Fibroblast of mammary gland (primary cell): ENCODE data around the gene ANKRD9.

Experiments used
- DNase-seq: peaks from one replicate; pipeline ENCODE4 v3.0.0-alpha.2; 2010; ENCODE audit warnings: low read depth
- H3K4me3 ChIP-seq: 2 replicates; pipeline ENCODE4 v1.5.1; 2011; ENCODE audit warnings: low read depth, mild to moderate bottlenecking, low read length, moderate library complexity; ENCODE audit not compliant: control insufficient read depth
- TF ChIP-seq, protein P1 (sequence below): conservative IDR thresholded peaks from 2 replicates; pipeline ENCODE4 v1.5.1; 2011; ENCODE audit warnings: low read depth, low read length, inconsistent platforms; ENCODE audit not compliant: control insufficient read depth, insufficient read depth

The ANKRD9 gene

DNA sequence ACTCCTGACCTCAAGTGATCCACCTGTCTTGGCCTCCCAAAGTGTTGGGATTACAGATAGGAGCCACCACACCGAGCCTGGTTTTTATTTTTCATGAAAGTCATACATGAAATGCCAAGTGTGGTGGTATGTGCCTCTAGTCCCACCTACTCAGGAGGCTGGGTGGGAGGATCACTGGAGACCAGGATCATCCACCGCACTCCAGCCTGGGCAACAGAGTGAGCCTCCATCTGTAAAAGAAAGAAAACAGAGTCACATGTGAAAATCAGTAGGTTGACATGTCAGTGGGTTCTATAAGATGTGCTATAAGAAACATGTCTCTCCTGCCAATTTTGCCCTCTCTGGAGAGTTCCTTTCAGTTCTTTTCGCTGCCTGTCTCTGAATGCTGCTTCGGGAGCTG is 28.2 kb downstream of the ANKRD9 start:
- TF ChIP-seq, protein P1, sequence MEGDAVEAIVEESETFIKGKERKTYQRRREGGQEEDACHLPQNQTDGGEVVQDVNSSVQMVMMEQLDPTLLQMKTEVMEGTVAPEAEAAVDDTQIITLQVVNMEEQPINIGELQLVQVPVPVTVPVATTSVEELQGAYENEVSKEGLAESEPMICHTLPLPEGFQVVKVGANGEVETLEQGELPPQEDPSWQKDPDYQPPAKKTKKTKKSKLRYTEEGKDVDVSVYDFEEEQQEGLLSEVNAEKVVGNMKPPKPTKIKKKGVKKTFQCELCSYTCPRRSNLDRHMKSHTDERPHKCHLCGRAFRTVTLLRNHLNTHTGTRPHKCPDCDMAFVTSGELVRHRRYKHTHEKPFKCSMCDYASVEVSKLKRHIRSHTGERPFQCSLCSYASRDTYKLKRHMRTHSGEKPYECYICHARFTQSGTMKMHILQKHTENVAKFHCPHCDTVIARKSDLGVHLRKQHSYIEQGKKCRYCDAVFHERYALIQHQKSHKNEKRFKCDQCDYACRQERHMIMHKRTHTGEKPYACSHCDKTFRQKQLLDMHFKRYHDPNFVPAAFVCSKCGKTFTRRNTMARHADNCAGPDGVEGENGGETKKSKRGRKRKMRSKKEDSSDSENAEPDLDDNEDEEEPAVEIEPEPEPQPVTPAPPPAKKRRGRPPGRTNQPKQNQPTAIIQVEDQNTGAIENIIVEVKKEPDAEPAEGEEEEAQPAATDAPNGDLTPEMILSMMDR = no peak
- no peak overlapping the region for H3K4me3 ChIP-seq
- DNase-seq = no peak

GRCh38 chr14:102479777-102480176 is 29.8 kb downstream of the ANKRD9 start:
- TF ChIP-seq, protein P1 = no peak

DNA sequence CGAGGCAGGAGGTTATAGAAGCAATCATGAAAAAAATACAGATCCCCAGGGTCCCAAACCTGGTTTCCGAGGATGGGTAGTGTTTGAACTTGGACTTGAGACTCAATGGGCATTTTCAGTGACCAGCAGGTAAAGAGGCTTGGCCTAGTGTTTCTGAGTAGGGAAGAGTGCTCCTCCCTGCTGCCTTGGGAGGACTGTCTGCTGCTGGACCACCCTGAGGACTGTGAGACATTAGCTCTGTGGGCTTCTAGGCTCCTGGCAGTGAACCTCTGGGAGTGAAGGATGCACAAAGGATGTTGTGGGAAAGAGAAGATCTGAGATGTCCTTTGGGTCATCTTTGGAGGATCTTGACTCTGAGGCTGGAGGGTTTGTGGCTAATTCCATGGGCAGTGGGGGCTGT is 30.5 kb downstream of the ANKRD9 start:
- no peak overlapping the region for H3K4me3 ChIP-seq
- no peak for DNase-seq
- TF ChIP-seq, protein P1 = no peak

More at GRCh38 chr14:102479777-102480176, 29.8 kb downstream of the ANKRD9 start:
- no peak for DNase-seq
- H3K4me3 ChIP-seq = no peak overlapping the region

DNA sequence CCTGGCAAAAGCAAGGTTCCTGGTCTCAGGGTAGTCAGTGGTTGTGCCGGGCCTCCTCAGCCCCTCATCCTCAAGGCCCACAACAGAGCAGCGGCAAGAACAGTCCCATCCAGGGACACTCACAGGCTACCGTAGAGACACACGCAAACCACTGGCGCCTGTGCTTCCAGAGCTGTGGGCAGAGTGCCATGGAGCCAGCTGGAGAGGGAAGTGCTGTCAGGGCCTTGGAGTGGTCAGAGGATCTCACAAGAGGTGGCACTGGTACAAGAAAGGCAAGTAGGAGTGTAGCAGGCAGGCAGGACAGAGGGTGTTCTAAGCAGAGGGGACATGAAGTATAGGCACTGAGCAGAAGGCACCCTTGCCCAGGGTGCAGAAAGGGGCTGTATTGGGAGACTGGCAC is 34.6 kb downstream of the ANKRD9 start:
- TF ChIP-seq, protein P1 = no peak
- no peak for DNase-seq
- no peak overlapping the region for H3K4me3 ChIP-seq

GRCh38 chr14:102473559-102473958 is 36.0 kb downstream of the ANKRD9 start:
- no peak overlapping the region for H3K4me3 ChIP-seq
- TF ChIP-seq, protein P1 = no peak
- DNase-seq = no peak

GRCh38 chr14:102472791-102473150 is 36.8 kb downstream of the ANKRD9 start:
- DNase-seq = no peak
- TF ChIP-seq, protein P1 = no peak
- no peak overlapping the region for H3K4me3 ChIP-seq
